DOHH2 (cell line): Measurements from ENCODE around the gene UBE2G2.

Source experiments
- CTCF ChIP-seq: fragments of 200-600 bp; sonication (generic); IDR thresholded peaks from one replicate; pipeline ENCODE4 v1.5.1; 2014; ENCODE audit warnings: antibody characterized with exemption, mild to moderate bottlenecking, low read depth, low read length; ENCODE audit not compliant: poor library complexity, severe bottlenecking
- EZH2phosphoT487 ChIP-seq: fragments of 200-600 bp; sonication (generic); IDR thresholded peaks from 2 replicates; pipeline ENCODE4 v1.6.1; 2017; ENCODE audit warnings: borderline replicate concordance, mild to moderate bottlenecking, antibody characterized with exemption, low read length, moderate library complexity, mixed read lengths

GRCh38 chr21:44828362-44829056 lies 26.9 kb upstream of the UBE2G2 start:
- TF ChIP-seq CTCF (no peak), EZH2phosphoT487 (no peak)
